Measurements from ENCODE around the gene MTMR4.

DNA sequence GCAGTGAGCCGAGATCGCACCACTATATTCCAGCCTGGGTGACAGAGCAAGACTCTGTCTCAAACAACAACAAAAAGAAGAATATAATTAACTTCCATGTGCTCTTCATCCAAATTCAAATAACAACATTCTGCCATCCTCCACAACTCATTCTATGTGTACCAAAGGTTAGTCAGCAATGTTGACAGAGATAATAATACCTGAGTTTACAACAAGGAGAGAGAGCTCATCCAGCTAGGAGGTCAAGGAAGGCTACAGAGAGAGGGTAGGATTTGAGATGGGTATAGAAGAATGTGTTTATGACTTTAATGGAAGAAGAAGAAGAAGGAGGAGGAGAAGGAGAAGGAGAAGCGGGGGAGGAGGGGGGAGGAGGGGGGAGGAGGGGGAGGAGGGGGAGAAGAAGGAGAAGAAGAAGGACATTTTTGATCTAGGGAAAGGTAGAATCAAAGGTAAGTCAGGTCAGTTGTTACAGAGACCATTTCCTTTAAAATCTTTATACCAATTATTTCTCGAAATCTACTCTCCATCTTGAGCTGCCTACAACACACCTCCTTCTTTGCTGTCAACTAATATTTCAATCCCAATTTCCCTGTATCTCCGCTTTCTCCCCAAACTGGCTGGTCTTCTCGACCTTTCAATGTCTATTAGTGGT, 16.1 kb downstream of the MTMR4 start:
- no peak for TF ChIP-seq POLR2AphosphoS5 (IDR thresholded peaks at IDR 0.05; ENCODE audit: low read depth, low read length)
- no peak for TF ChIP-seq POLR2A (IDR thresholded peaks at IDR 0.05; ENCODE audit: low read depth, low read length)
- TF ChIP-seq TAF1 (IDR thresholded peaks at IDR 0.05; ENCODE audit: borderline replicate concordance, low read depth, low read length), result no peak

Data from GM12892 (cell line).